22Rv1 (cell line): ENCODE results near the gene GAS2L3.

Experiments used
- CTCF ChIP-seq: fragments of 450-650 bp; IDR thresholded peaks from 2 replicates; pipeline ENCODE4 v1.5.1; 2017; ENCODE audit warnings: mild to moderate bottlenecking
- ZFX ChIP-seq: fragments of 450-650 bp; IDR thresholded peaks from 2 replicates; pipeline ENCODE4 v1.6.1; 2017; ENCODE audit warnings: antibody characterized with exemption, borderline replicate concordance

GRCh38 chr12:100574187-100575074, 947 bp downstream of the GAS2L3 start:
- TF ChIP-seq CTCF (no peak), ZFX (no peak)
